ENCODE results near the gene GREM2. TPM values are rescaled to one million over a fixed set of nuclear protein-coding genes. Genes with fewer than 3 reads are reported as not detected.
A peak's percentile ranks its signal among the peaks of the same experiment; 100 is the strongest.

Gene GREM2
- total RNA-seq, 1 donor from 2014 or later, result 4.2 TPM

DNA sequence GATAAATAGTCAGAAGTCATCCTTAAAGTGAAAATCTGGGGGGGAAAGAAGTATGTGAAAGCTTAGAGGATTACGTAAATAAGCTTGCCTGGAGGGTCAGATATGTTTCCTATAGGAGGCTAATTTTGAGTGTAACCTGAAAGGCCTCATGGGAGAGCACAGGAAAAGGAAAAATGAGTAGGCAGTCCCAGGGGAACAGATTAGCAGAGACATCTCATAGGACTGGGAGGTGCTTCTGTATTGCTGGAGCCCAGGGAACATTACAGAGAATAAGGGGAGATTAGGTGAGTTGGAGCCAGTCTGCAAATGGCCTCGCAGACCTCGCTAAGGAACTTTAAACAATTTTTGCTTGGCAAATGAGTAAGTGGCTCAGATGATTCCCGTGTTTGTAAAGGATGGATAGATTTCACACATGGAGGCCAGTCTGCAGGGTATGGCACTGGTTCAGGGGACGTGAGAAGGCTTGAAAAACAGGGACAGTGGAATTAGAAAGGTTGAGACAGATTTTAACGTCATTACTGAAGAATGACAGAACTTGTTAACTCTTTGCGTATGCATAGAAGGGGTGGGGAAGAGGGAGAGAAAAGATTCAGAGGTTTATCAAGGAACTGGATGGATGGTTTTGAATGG lies 149.1 kb downstream of the GREM2 start:
- Mint-ChIP-seq H3K36me3 (no peaks in the 10 kb centered on the region), H3K4me3 (no peak overlapping the region), H3K27ac (no peak overlapping the region), H3K27me3 (peaks cover 3% of the 10 kb centered on the region), H3K9me3 (peaks cover 7% of the 10 kb centered on the region), H3K4me1 (ENCODE audit: unreplicated experiment) (peaks cover 34% of the 10 kb centered on the region)
- no peak for DNase-seq (ENCODE audit: extremely low spot score, unreplicated experiment)
- TF ChIP-seq, protein P1, sequence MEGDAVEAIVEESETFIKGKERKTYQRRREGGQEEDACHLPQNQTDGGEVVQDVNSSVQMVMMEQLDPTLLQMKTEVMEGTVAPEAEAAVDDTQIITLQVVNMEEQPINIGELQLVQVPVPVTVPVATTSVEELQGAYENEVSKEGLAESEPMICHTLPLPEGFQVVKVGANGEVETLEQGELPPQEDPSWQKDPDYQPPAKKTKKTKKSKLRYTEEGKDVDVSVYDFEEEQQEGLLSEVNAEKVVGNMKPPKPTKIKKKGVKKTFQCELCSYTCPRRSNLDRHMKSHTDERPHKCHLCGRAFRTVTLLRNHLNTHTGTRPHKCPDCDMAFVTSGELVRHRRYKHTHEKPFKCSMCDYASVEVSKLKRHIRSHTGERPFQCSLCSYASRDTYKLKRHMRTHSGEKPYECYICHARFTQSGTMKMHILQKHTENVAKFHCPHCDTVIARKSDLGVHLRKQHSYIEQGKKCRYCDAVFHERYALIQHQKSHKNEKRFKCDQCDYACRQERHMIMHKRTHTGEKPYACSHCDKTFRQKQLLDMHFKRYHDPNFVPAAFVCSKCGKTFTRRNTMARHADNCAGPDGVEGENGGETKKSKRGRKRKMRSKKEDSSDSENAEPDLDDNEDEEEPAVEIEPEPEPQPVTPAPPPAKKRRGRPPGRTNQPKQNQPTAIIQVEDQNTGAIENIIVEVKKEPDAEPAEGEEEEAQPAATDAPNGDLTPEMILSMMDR (conservative IDR thresholded peaks at IDR 0.05), result no peak

- H3K9me3 Mint-ChIP-seq, result peaks cover 8% of the 10 kb centered on the region
- no peak for DNase-seq (ENCODE audit: extremely low spot score, unreplicated experiment)
- peaks cover 3% of the 10 kb centered on the region for H3K27me3 Mint-ChIP-seq
- H3K27ac Mint-ChIP-seq, result no peak overlapping the region
- peaks cover 34% of the 10 kb centered on the region for H3K4me1 Mint-ChIP-seq (ENCODE audit: unreplicated experiment)
- TF ChIP-seq, protein P1 (conservative IDR thresholded peaks at IDR 0.05), result no peak
- no peaks in the 10 kb centered on the region for H3K36me3 Mint-ChIP-seq
- H3K4me3 Mint-ChIP-seq, result no peak overlapping the region
These were observed 149.7 kb downstream of the GREM2 start for GRCh38 chr1:240462277-240462676.

DNA sequence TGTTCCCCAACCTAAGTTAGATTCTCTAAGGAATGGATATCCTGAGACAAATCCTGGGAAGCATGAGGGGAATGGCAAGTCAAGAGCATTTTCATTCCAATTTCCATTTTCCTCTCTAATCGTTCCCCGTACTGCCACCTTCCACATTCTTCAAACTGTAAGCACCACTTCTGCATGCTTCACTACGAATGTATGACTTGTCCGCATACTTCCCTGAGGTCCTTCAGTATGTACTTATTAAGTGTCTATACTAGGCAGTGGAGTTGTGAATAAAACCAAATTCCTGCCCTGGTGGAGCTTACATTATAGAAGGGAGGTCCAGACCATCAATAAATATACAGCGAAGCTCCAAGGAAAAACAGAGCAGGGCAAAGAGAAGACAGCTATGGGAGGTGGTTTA lies 154.8 kb downstream of the GREM2 start:
- no peaks in the 10 kb centered on the region for H3K27me3 Mint-ChIP-seq
- TF ChIP-seq, protein P1 (conservative IDR thresholded peaks at IDR 0.05), result no peak
- no peak for DNase-seq (ENCODE audit: extremely low spot score, unreplicated experiment)
- H3K36me3 Mint-ChIP-seq, result no peaks in the 10 kb centered on the region
- H3K9me3 Mint-ChIP-seq, result peaks cover 7% of the 10 kb centered on the region
- no peaks in the 10 kb centered on the region for H3K4me1 Mint-ChIP-seq (ENCODE audit: unreplicated experiment)
- no peak overlapping the region for H3K27ac Mint-ChIP-seq
- no peak overlapping the region for H3K4me3 Mint-ChIP-seq

- Mint-ChIP-seq H3K36me3 (no peaks in the 10 kb centered on the region), H3K27me3 (no peaks in the 10 kb centered on the region), H3K27ac (no peak overlapping the region), H3K4me1 (ENCODE audit: unreplicated experiment) (peaks cover 3% of the 10 kb centered on the region), H3K9me3 (peaks cover 7% of the 10 kb centered on the region), H3K4me3 (no peak overlapping the region)
- TF ChIP-seq, protein P1 (conservative IDR thresholded peaks at IDR 0.05), result peak; percentile 60
- no peak for DNase-seq (ENCODE audit: extremely low spot score, unreplicated experiment)
These were observed 156.6 kb downstream of the GREM2 start for GRCh38 chr1:240455228-240455821.

DNA sequence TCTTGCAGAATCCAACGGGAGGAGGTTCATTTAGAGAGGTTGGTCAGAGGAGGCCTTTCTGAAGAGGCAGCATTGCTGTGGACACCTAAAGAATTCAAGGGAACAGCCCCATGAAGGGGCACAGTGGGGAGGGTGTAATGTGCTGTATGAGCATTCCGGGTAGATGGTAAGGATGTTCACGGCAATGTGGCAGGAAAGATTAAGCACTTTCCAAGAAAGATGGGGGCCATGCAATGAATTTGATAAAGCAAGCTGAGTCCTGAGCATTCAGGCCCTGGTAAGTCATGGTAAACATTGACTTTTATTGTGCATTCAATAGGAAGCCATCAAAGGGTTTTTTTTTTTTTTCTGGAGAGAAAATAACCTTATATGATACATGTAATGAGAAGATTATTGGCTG lies 166.6 kb downstream of the GREM2 start:
- Mint-ChIP-seq H3K36me3 (no peaks in the 10 kb centered on the region), H3K27me3 (peaks cover 3% of the 10 kb centered on the region), H3K4me1 (ENCODE audit: unreplicated experiment) (no peaks in the 10 kb centered on the region), H3K4me3 (no peak overlapping the region), H3K27ac (no peak overlapping the region), H3K9me3 (no peaks in the 10 kb centered on the region)
- TF ChIP-seq, protein P1 (conservative IDR thresholded peaks at IDR 0.05), result no peak
- DNase-seq (ENCODE audit: extremely low spot score, unreplicated experiment), result no peak

Data from type B pancreatic cell (in vitro differentiated cells).